Occipital lobe (tissue), 2 donors: ENCODE measurements around the gene HES3. TPM values are rescaled to one million over a fixed set of nuclear protein-coding genes. Genes with fewer than 3 reads are reported as not detected.

Source experiments
- DNase-seq: peaks from one replicate; lab custom pipeline; 2025; lab: John Stamatoyannopoulos, UW
- total RNA-seq: library from RNA; depleted of rRNA; stranded (reverse); fragments of >200 nt; gene quantifications from one replicate; pipeline ENCODE4 v1.2.3, GENCODE V29; 2014

The HES3 gene
- total RNA-seq, 1 donor from 2014 or later, result not detected

- peak; percentile 22 for DNase-seq
Measured at GRCh38 chr1:6245086-6245868, 1.3 kb downstream of the HES3 start.

- no peak for DNase-seq
Measured at GRCh38 chr1:6245869-6246496, 2.0 kb downstream of the HES3 start.

- peak; percentile 44 for DNase-seq
Measured at GRCh38 chr1:6246497-6247467, 2.8 kb downstream of the HES3 start.

GRCh38 chr1:6247651-6248050, 3.7 kb downstream of the HES3 start:
- DNase-seq, result no peak

GRCh38 chr1:6248161-6248776, 4.3 kb downstream of the HES3 start:
- no peak for DNase-seq

- DNase-seq, result no peak
Measured at GRCh38 chr1:6248932-6249738, 5.2 kb downstream of the HES3 start.

- no peak for DNase-seq
Measured at GRCh38 chr1:6249739-6250689, 6.0 kb downstream of the HES3 start.

- DNase-seq, result no peak
Measured at GRCh38 chr1:6251233-6251632, 7.3 kb downstream of the HES3 start.

GRCh38 chr1:6251681-6252373, 7.8 kb downstream of the HES3 start:
- DNase-seq, result no peak

- DNase-seq, result no peak
Measured at GRCh38 chr1:6252374-6252710, 8.4 kb downstream of the HES3 start.

GRCh38 chr1:6253380-6253779, 9.4 kb downstream of the HES3 start:
- DNase-seq, result no peak

GRCh38 chr1:6254691-6255090, 10.7 kb downstream of the HES3 start:
- DNase-seq, result no peak

- DNase-seq, result no peak
Measured at GRCh38 chr1:6256645-6257044, 12.7 kb downstream of the HES3 start.

- no peak for DNase-seq
Measured at GRCh38 chr1:6257541-6258069, 13.6 kb downstream of the HES3 start.

GRCh38 chr1:6258675-6259074, 14.7 kb downstream of the HES3 start:
- no peak for DNase-seq

- DNase-seq, result peak; percentile 40
Measured at GRCh38 chr1:6259491-6260362, 15.7 kb downstream of the HES3 start.

GRCh38 chr1:6260433-6260934, 16.5 kb downstream of the HES3 start:
- no peak for DNase-seq
